OCI-LY7 (cell line): ENCODE data around the gene KIF26A. TPM values are rescaled to one million over a fixed set of nuclear protein-coding genes. Genes with fewer than 3 reads are reported as not detected.

Source experiments
- BruUV-seq: library from RNA; stranded (reverse); fragments of 400-500 nt; replicated peaks from 2 replicates; lab custom pipeline; 2021; lab: Mats Ljungman, UMichigan
- CTCF ChIA-PET: fragments of 300-600 bp; sonication (Branson Sonifier 250); formaldehyde crosslinking; loops from one replicate; lab custom pipeline; 2022; ENCODE audit warnings: antibody characterized with exemption; ENCODE audit not compliant: unreplicated experiment; lab: Charles Lee
- POLR2A ChIA-PET: fragments of 300-600 bp; sonication (Branson Sonifier 250); formaldehyde crosslinking; loops from one replicate; lab custom pipeline; 2022; ENCODE audit warnings: antibody characterized with exemption; lab: Charles Lee
- DNase-seq: peaks from one replicate; pipeline ENCODE4 v3.0.0-alpha.2; 2015; ENCODE audit warnings: low spot score
- H2AFZ ChIP-seq: fragments of 200-600 bp; sonication (generic), shearing (Covaris generic); 2 replicates; pipeline ENCODE4 v1.6.1; 2014; ENCODE audit warnings: mild to moderate bottlenecking, antibody characterized with exemption, low read length, moderate library complexity
- H3K27ac ChIP-seq: fragments of 200-600 bp; sonication (generic); 2 replicates; pipeline ENCODE4 v1.5.1; 2014; ENCODE audit warnings: mixed run types, low read depth, mild to moderate bottlenecking, moderate library complexity, low read length, inconsistent platforms; ENCODE audit not compliant: poor library complexity, severe bottlenecking
- H3K36me3 ChIP-seq: fragments of 200-600 bp; sonication (generic); 2 replicates; pipeline ENCODE4 v1.6.1; 2014; ENCODE audit warnings: mild to moderate bottlenecking, antibody characterized with exemption, low read length, moderate library complexity, mixed read lengths; ENCODE audit not compliant: insufficient read depth
- H3K4me1 ChIP-seq: fragments of 200-600 bp; sonication (generic); 2 replicates; pipeline ENCODE4 v1.5.1; 2014; ENCODE audit warnings: mild to moderate bottlenecking, low read length; ENCODE audit not compliant: insufficient read depth, poor library complexity, severe bottlenecking
- H3K4me2 ChIP-seq: fragments of 200-600 bp; sonication (generic); 2 replicates; pipeline ENCODE4 v1.6.1; 2014; ENCODE audit warnings: mild to moderate bottlenecking, low read length
- H3K4me3 ChIP-seq: fragments of 200-600 bp; sonication (generic); 2 replicates; pipeline ENCODE4 v1.5.1; 2014; ENCODE audit warnings: mild to moderate bottlenecking, low read depth, low read length; ENCODE audit not compliant: poor library complexity, severe bottlenecking
- H3K79me2 ChIP-seq: fragments of 200-600 bp; sonication (generic); 2 replicates; pipeline ENCODE4 v1.6.1; 2016; ENCODE audit warnings: low read depth, mild to moderate bottlenecking, low read length, moderate library complexity, mixed read lengths; ENCODE audit not compliant: insufficient read depth
- H3K9me2 ChIP-seq: fragments of 200-600 bp; sonication (generic); 2 replicates; pipeline ENCODE4 v1.6.1; 2016; ENCODE audit warnings: mild to moderate bottlenecking, low read length, mixed read lengths; ENCODE audit not compliant: insufficient read depth
- H3K9me3 ChIP-seq: fragments of 200-600 bp; sonication (generic); 2 replicates; pipeline ENCODE4 v1.6.1; 2014; ENCODE audit warnings: mild to moderate bottlenecking, mixed run types, low read length, mixed read lengths
- H4K20me1 ChIP-seq: fragments of 200-600 bp; sonication (generic); 2 replicates; pipeline ENCODE4 v1.6.1; 2014; ENCODE audit warnings: mild to moderate bottlenecking, antibody characterized with exemption, low read length, moderate library complexity, mixed read lengths; ENCODE audit not compliant: insufficient read depth
- EZH2phosphoT487 ChIP-seq: fragments of 200-600 bp; sonication (generic); IDR thresholded peaks from 2 replicates; pipeline ENCODE4 v1.6.1; 2018; ENCODE audit warnings: low read depth, borderline replicate concordance, mild to moderate bottlenecking, mixed run types, antibody characterized with exemption, low read length, moderate library complexity, mixed read lengths
- intact Hi-C: fragments of 100-400 bp; cut with micrococcal nuclease; formaldehyde crosslinking; loops from one replicate; pipeline ENCODE4 v1.10.0; 2022; ENCODE audit not compliant: unreplicated experiment
- total RNA-seq, 2 experiments: library from RNA; depleted of rRNA in 1 of 2; stranded (reverse); fragments of >200 nt in 1 of 2; shearing (Covaris generic) in 1 of 2; gene quantifications; 2 replicates each; pipeline ENCODE4 v1.2.3, GENCODE V29; 2014 to 2022
- TF ChIP-seq, protein P1 (sequence below): fragments of 200-600 bp; sonication (generic); conservative IDR thresholded peaks from 2 replicates; pipeline ENCODE4 v1.5.1; 2014; ENCODE audit warnings: mild to moderate bottlenecking, antibody characterized with exemption, low read length, moderate library complexity, mixed read lengths

The KIF26A gene
- total RNA-seq, 2 experiments from 2014 or later: not detected

DNA sequence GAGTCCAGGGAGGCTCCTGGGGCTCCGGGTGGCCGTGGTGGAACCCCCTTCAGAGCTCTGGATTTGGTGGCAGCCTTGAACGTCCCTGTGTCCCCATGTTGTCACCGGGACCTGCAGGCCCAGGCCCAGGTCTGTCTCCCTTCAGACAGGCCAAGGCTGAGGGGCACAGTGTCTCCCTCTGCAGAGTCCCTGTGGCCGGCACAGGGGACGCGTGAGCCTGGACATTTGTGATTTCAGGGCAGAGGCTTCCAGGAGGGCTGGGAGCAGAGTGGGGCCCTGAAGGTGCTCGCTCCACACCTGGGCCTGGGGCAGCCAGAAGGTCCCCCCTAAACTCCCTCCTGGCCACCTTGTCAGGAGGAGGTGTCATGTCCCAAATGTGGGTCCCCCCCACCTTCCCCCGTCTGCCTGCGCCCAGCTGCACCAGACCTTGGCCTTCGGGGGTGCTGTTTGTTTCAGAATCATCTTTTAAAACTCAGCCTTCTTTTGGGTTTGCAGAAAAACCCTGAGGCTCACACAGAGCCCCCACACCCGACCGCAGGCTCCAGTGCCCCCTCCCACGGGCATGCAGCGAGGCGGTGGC is 47.6 kb downstream of the KIF26A start:
- intact Hi-C loops: no loop called here
- no peaks in the 10 kb centered on the region for H3K79me2 ChIP-seq
- H3K9me3 ChIP-seq: no peaks in the 10 kb centered on the region
- CTCF ChIA-PET: no interaction called here
- H3K36me3 ChIP-seq: no peaks in the 10 kb centered on the region
- TF ChIP-seq, protein P1, sequence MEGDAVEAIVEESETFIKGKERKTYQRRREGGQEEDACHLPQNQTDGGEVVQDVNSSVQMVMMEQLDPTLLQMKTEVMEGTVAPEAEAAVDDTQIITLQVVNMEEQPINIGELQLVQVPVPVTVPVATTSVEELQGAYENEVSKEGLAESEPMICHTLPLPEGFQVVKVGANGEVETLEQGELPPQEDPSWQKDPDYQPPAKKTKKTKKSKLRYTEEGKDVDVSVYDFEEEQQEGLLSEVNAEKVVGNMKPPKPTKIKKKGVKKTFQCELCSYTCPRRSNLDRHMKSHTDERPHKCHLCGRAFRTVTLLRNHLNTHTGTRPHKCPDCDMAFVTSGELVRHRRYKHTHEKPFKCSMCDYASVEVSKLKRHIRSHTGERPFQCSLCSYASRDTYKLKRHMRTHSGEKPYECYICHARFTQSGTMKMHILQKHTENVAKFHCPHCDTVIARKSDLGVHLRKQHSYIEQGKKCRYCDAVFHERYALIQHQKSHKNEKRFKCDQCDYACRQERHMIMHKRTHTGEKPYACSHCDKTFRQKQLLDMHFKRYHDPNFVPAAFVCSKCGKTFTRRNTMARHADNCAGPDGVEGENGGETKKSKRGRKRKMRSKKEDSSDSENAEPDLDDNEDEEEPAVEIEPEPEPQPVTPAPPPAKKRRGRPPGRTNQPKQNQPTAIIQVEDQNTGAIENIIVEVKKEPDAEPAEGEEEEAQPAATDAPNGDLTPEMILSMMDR: no peak
- TF ChIP-seq EZH2phosphoT487: no peak
- no peaks in the 10 kb centered on the region for H3K9me2 ChIP-seq
- no peaks in the 10 kb centered on the region for H3K4me1 ChIP-seq
- H3K4me3 ChIP-seq: no peak overlapping the region
- no peak for DNase-seq
- H3K4me2 ChIP-seq: no peak overlapping the region
- no peak overlapping the region for H3K27ac ChIP-seq
- POLR2A ChIA-PET: no interaction called here
- no TSS peak for BruUV-seq
- H2AFZ ChIP-seq: no peak overlapping the region
- H4K20me1 ChIP-seq: no peaks in the 10 kb centered on the region

DNA sequence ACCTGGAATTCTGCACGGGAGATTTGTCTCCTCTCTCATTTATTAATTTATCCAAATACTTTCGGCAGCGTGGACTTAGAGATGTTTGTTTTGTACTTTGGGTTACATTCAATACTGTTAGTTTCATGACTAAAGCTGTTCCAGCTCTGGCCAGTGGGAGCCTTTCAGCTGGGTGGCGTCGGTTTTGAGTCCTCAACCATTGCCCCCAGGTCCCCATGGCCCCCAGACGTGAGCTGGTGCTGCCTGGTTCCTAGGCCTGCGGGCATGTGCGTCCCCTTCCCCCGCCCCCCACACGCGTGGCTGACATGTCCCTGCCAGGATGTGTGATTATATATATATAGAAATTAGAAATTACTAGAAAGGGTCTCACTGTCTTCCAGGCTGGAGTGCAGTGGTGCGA is 48.2 kb downstream of the KIF26A start:
- intact Hi-C loops: no loop called here
- ChIA-PET POLR2A (no interaction called here), CTCF (no interaction called here)
- no peaks in the 10 kb centered on the region for H3K79me2 ChIP-seq
- H3K9me3 ChIP-seq: no peaks in the 10 kb centered on the region
- H3K27ac ChIP-seq: no peak overlapping the region
- H2AFZ ChIP-seq: no peak overlapping the region
- no peaks in the 10 kb centered on the region for H3K4me1 ChIP-seq
- no peak overlapping the region for H3K4me2 ChIP-seq
- no peaks in the 10 kb centered on the region for H4K20me1 ChIP-seq
- no peak for TF ChIP-seq EZH2phosphoT487
- TF ChIP-seq, protein P1: no peak
- H3K36me3 ChIP-seq: no peaks in the 10 kb centered on the region
- DNase-seq: no peak
- H3K4me3 ChIP-seq: no peak overlapping the region
- no peaks in the 10 kb centered on the region for H3K9me2 ChIP-seq
- no TSS peak for BruUV-seq

DNA sequence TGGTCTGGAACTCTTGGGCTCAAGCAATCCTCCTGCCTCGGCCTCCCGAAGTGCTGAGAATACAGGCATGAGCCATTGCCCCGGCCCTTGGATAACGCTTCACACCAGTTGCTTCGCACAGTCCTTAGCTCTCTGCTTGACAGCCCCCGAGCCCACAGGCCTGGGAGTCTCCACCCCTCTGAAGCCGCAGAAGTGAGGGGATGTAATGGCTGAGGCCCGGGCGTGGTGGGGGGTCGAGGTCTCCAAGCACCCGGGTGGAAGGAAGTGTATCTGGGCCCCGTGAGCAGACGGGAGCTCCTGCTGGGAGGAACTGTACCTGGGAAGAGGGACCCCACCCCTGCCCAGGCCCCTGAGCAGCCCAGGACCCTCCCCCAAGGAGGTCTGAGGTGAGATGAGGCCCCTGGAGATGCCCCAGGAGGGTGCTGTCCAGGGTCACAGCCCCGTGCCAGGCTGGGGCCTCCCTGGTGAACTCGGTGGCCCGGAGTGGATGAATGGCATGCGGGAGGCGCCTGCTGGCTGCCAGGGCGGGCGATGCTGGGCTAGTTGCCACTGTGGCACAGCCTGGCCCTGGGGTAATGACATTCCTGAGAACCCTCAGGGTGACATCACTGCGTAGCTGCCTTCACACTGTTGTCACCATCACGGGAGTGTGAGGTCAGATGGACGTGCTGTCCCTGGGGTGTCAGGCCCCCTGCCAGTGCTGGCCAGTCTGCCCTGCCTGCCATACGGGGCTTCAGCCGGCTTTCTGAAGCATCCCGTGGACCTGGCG is 48.9 kb downstream of the KIF26A start:
- no peak for TF ChIP-seq EZH2phosphoT487
- TF ChIP-seq, protein P1: no peak

More for the DNA sequence above, 48.9 kb downstream of the KIF26A start:
- H3K4me1 ChIP-seq: no peaks in the 10 kb centered on the region
- DNase-seq: no peak
- POLR2A ChIA-PET: no interaction called here
- intact Hi-C loops: no loop called here
- H3K4me2 ChIP-seq: no peak overlapping the region
- H3K27ac ChIP-seq: no peak overlapping the region
- no TSS peak for BruUV-seq
- no peaks in the 10 kb centered on the region for H3K9me2 ChIP-seq
- H3K79me2 ChIP-seq: no peaks in the 10 kb centered on the region
- H2AFZ ChIP-seq: no peak overlapping the region
- no peak overlapping the region for H3K4me3 ChIP-seq
- no peaks in the 10 kb centered on the region for H3K9me3 ChIP-seq
- no peaks in the 10 kb centered on the region for H4K20me1 ChIP-seq
- CTCF ChIA-PET: no interaction called here
- H3K36me3 ChIP-seq: no peaks in the 10 kb centered on the region
